H9 (cell line): ENCODE measurements around the gene SLC35B1. TPM values are rescaled to one million over a fixed set of nuclear protein-coding genes. Genes with fewer than 3 reads are reported as not detected.
"Not testable (repeated sequence)": the region's sequence is repeated elsewhere in the genome, so short reads cannot be mapped to it uniquely, and the experiment has no call there.

Source experiments
- DNase-seq: peaks from one replicate; pipeline ENCODE4 v3.0.0-alpha.2; 2017
- H2AFZ ChIP-seq: one replicate; pipeline ENCODE4 v1.6.1; 2013; ENCODE audit warnings: mild to moderate bottlenecking, low read length, control low read depth, moderate library complexity
- H2AK5ac ChIP-seq: 2 replicates; pipeline ENCODE4 v1.6.1; 2013; ENCODE audit warnings: low read length, control low read depth, mixed read lengths; ENCODE audit not compliant: insufficient read length
- H2BK120ac ChIP-seq: one replicate; pipeline ENCODE4 v1.6.1; 2013; ENCODE audit warnings: low read depth, mild to moderate bottlenecking, low read length, control low read depth, inconsistent platforms; ENCODE audit not compliant: poor library complexity, severe bottlenecking
- H2BK12ac ChIP-seq: 2 replicates; pipeline ENCODE4 v1.6.1; 2013; ENCODE audit warnings: low read length, control low read depth, mixed read lengths, low read depth; ENCODE audit not compliant: insufficient read length
- H2BK15ac ChIP-seq: 2 replicates; pipeline ENCODE4 v1.6.1; 2013; ENCODE audit warnings: low read depth, low read length, control low read depth
- H2BK20ac ChIP-seq: one replicate; pipeline ENCODE4 v1.6.1; 2013; ENCODE audit warnings: low read depth, mild to moderate bottlenecking, low read length, control low read depth, inconsistent platforms; ENCODE audit not compliant: poor library complexity, severe bottlenecking
- H2BK5ac ChIP-seq: 2 replicates; pipeline ENCODE4 v1.6.1; 2013; ENCODE audit warnings: low read length, control low read depth, mixed read lengths; ENCODE audit not compliant: insufficient read length
- H3K14ac ChIP-seq: 2 replicates; pipeline ENCODE4 v1.6.1; 2013; ENCODE audit warnings: low read length, control low read depth; ENCODE audit not compliant: insufficient read depth
- H3K18ac ChIP-seq: 2 replicates; pipeline ENCODE4 v1.6.1; 2013; ENCODE audit warnings: low read depth, mild to moderate bottlenecking, mixed read lengths, low read length, control low read depth; ENCODE audit not compliant: insufficient read length
- H3K23ac ChIP-seq: 2 replicates; pipeline ENCODE4 v1.6.1; 2013; ENCODE audit warnings: low read length, control low read depth, mixed read lengths, low read depth; ENCODE audit not compliant: insufficient read length
- H3K23me2 ChIP-seq: 2 replicates; pipeline ENCODE4 v1.6.1; 2013; ENCODE audit warnings: low read depth, mild to moderate bottlenecking, mixed read lengths, low read length, control low read depth; ENCODE audit not compliant: insufficient read length, poor library complexity, severe bottlenecking
- H3K27ac ChIP-seq: 2 replicates; pipeline ENCODE4 v1.5.1; 2013; ENCODE audit warnings: low read length, control low read depth, mixed read lengths, low read depth; ENCODE audit not compliant: insufficient read length
- H3K27me3 ChIP-seq: 2 replicates; pipeline ENCODE4 v1.6.1; 2013; ENCODE audit warnings: low read length, control low read depth, inconsistent platforms; ENCODE audit not compliant: insufficient read depth
- H3K4ac ChIP-seq: 2 replicates; pipeline ENCODE4 v1.6.1; 2013; ENCODE audit warnings: low read depth, mild to moderate bottlenecking, control low read depth, inconsistent platforms, low read length, moderate library complexity
- H3K4me1 ChIP-seq: 2 replicates; pipeline ENCODE4 v1.6.1; 2013; ENCODE audit warnings: low read length, control low read depth, inconsistent platforms; ENCODE audit not compliant: insufficient read depth
- H3K4me2 ChIP-seq: 2 replicates; pipeline ENCODE4 v1.6.1; 2013; ENCODE audit warnings: low read length, control low read depth, mixed read lengths; ENCODE audit not compliant: insufficient read length, insufficient read depth
- H3K56ac ChIP-seq: 2 replicates; pipeline ENCODE4 v1.6.1; 2013; ENCODE audit warnings: low read depth, mild to moderate bottlenecking, mixed read lengths, low read length, control low read depth; ENCODE audit not compliant: insufficient read length
- H3K79me1 ChIP-seq: 2 replicates; pipeline ENCODE4 v1.6.1; 2013; ENCODE audit warnings: low read depth, mild to moderate bottlenecking, moderate library complexity, low read length, control low read depth, inconsistent platforms; ENCODE audit not compliant: insufficient read depth, poor library complexity, severe bottlenecking
- H3K79me2 ChIP-seq: 2 replicates; pipeline ENCODE4 v1.6.1; 2013; ENCODE audit warnings: low read length, control low read depth, inconsistent platforms; ENCODE audit not compliant: insufficient read depth
- H3K9ac ChIP-seq: 2 replicates; pipeline ENCODE4 v1.6.1; 2013; ENCODE audit warnings: low read length, control low read depth, mixed read lengths; ENCODE audit not compliant: insufficient read length; ENCODE audit errors: extremely low read depth
- H3K9me3 ChIP-seq: one replicate; pipeline ENCODE4 v1.6.1; 2013; ENCODE audit warnings: low read depth, low read length, inconsistent platforms; ENCODE audit not compliant: control insufficient read depth
- H3T11ph ChIP-seq: one replicate; pipeline ENCODE4 v1.6.1; 2013; ENCODE audit warnings: mild to moderate bottlenecking, low read length, control low read depth, inconsistent platforms
- H4K20me1 ChIP-seq: one replicate; pipeline ENCODE4 v1.6.1; 2013; ENCODE audit not compliant: control insufficient read depth, insufficient read length, insufficient read depth
- H4K5ac ChIP-seq: 2 replicates; pipeline ENCODE4 v1.6.1; 2013; ENCODE audit warnings: low read depth, mild to moderate bottlenecking, mixed read lengths, low read length, control low read depth; ENCODE audit not compliant: insufficient read length
- H4K8ac ChIP-seq: replicated peaks from 2 replicates; pipeline ENCODE4 v1.6.1; 2013; ENCODE audit warnings: low read length, control low read depth, mixed read lengths, low read depth; ENCODE audit not compliant: insufficient read length
- H4K91ac ChIP-seq: 2 replicates; pipeline ENCODE4 v1.6.1; 2013; ENCODE audit warnings: low read depth, mild to moderate bottlenecking, moderate library complexity, mixed read lengths, low read length, control low read depth; ENCODE audit not compliant: insufficient read length
- H3K27ac Mint-ChIP-seq, 3 experiments: 2 replicates in 2 of 3; 3 replicates in 1 of 3; pipeline ENCODE4 v1.8.0; 2020 to 2021; ENCODE audit warnings: mixed read lengths in 3 of 3, mild to moderate bottlenecking in 1 of 3, moderate library complexity in 1 of 3
- H3K27me3 Mint-ChIP-seq: 2 replicates; pipeline ENCODE4 v1.8.0; 2021; ENCODE audit warnings: low read depth, mild to moderate bottlenecking, moderate library complexity, mixed read lengths
- H3K36me3 Mint-ChIP-seq, 3 experiments: 2 replicates in 2 of 3; 3 replicates in 1 of 3; pipeline ENCODE4 v1.8.0; 2020 to 2021; ENCODE audit warnings: low read depth in 3 of 3, mixed read lengths in 3 of 3; ENCODE audit not compliant: insufficient read depth in 1 of 3
- H3K4me1 Mint-ChIP-seq, 2 experiments: 2 replicates each; pipeline ENCODE4 v1.8.0; 2020; ENCODE audit warnings: mixed read lengths in 2 of 2
- H3K4me3 Mint-ChIP-seq, 2 experiments: 2 replicates in 1 of 2; 3 replicates in 1 of 2; pipeline ENCODE4 v1.8.0; 2020 to 2021; ENCODE audit warnings: mild to moderate bottlenecking in 2 of 2, mixed read lengths in 2 of 2, moderate library complexity in 1 of 2
- H3K9me3 Mint-ChIP-seq, 2 experiments: 2 replicates in 1 of 2; 3 replicates in 1 of 2; pipeline ENCODE4 v1.8.0; 2020; ENCODE audit warnings: mild to moderate bottlenecking in 2 of 2, mixed read lengths in 2 of 2, moderate library complexity in 1 of 2
- WGBS: extraction: QIAGEN DNeasy Blood & Tissue Kit; methylation state at CpG from one replicate; pipeline ENCODE4 v1.1.7; 2013; ENCODE audit warnings: missing lambda C conversion rate, low lambda C conversion rate, mixed read lengths; ENCODE audit not compliant: insufficient read length; ENCODE audit errors: extremely low coverage; 5-methylcytosine and 5-hydroxymethylcytosine counted together
- total RNA-seq: library from RNA; stranded (reverse); gene quantifications from 2 replicates; pipeline ENCODE4 v1.2.1, GENCODE V29; 2021
- TF ChIP-seq, protein P1 (sequence below): fragments of 200-600 bp; sonication (generic); conservative IDR thresholded peaks from 3 replicates; pipeline ENCODE4 v1.8.0; 2021; ENCODE audit warnings: antibody characterized with exemption, mild to moderate bottlenecking

SLC35B1 gene
- total RNA-seq, 1 experiment from 2014 or later: 58.9 TPM

DNA sequence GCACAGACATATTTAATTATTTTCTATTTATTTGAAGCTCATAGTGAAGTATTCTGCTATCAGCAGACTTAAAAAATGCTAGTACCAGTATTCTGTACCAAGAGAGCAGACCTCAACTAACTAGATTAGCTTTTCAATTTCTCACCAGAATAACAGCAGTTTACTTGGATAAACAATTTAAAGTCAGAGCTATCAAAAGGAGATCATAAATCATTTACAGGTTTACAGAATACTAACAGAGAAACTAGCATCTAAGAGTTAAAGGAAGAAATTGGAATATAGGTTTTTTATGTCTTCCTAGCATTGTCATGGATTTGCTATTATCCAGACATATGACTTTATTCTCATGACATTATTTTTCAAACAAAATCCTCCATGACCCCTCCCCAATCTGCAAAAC lies 33.3 kb downstream of the SLC35B1 start:
- no peak overlapping the region for H3K4me2 ChIP-seq
- H4K5ac ChIP-seq: no peak overlapping the region
- no peak overlapping the region for H3K18ac ChIP-seq
- Mint-ChIP-seq H3K36me3 (peaks cover 14 to 26% (median 20%) of the 10 kb centered on the region in 3 experiments), H3K4me1 (peaks cover 11 to 23% of the 10 kb centered on the region in 2 experiments), H3K4me3 (no peak overlapping the region), H3K27ac (no peak overlapping the region), H3K27me3 (peaks cover 9% of the 10 kb centered on the region), H3K9me3 (peaks cover 4 to 8% of the 10 kb centered on the region in 2 experiments)
- peaks cover 4% of the 10 kb centered on the region; the same call in 1 of the 2 replicates for H3K79me2 ChIP-seq
- no peak overlapping the region for H3K56ac ChIP-seq
- H3K27ac ChIP-seq: no peak overlapping the region
- no peak overlapping the region for H3K9ac ChIP-seq
- no peaks in the 10 kb centered on the region for H3K9me3 ChIP-seq
- H4K8ac ChIP-seq: no peak overlapping the region
- H2BK120ac ChIP-seq: no peak overlapping the region
- no peak overlapping the region for H3K14ac ChIP-seq
- H3K23me2 ChIP-seq: peaks cover 5% of the 10 kb centered on the region
- no peak overlapping the region for H3K23ac ChIP-seq
- DNase-seq: no peak
- H2AFZ ChIP-seq: no peak overlapping the region
- H3T11ph ChIP-seq: no peak overlapping the region
- H2BK20ac ChIP-seq: no peak overlapping the region
- H3K79me1 ChIP-seq: peaks cover 5% of the 10 kb centered on the region
- H2BK15ac ChIP-seq: no peak overlapping the region
- H3K4me1 ChIP-seq: no peaks in the 10 kb centered on the region
- no peak overlapping the region for H4K91ac ChIP-seq
- H3K27me3 ChIP-seq: no peaks in the 10 kb centered on the region
- H2AK5ac ChIP-seq: no peak overlapping the region
- no peak overlapping the region for H3K4ac ChIP-seq
- no peak overlapping the region for H2BK5ac ChIP-seq
- H2BK12ac ChIP-seq: no peak overlapping the region
- TF ChIP-seq, protein P1, sequence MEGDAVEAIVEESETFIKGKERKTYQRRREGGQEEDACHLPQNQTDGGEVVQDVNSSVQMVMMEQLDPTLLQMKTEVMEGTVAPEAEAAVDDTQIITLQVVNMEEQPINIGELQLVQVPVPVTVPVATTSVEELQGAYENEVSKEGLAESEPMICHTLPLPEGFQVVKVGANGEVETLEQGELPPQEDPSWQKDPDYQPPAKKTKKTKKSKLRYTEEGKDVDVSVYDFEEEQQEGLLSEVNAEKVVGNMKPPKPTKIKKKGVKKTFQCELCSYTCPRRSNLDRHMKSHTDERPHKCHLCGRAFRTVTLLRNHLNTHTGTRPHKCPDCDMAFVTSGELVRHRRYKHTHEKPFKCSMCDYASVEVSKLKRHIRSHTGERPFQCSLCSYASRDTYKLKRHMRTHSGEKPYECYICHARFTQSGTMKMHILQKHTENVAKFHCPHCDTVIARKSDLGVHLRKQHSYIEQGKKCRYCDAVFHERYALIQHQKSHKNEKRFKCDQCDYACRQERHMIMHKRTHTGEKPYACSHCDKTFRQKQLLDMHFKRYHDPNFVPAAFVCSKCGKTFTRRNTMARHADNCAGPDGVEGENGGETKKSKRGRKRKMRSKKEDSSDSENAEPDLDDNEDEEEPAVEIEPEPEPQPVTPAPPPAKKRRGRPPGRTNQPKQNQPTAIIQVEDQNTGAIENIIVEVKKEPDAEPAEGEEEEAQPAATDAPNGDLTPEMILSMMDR: no peak
- H4K20me1 ChIP-seq: no peaks in the 10 kb centered on the region

DNA sequence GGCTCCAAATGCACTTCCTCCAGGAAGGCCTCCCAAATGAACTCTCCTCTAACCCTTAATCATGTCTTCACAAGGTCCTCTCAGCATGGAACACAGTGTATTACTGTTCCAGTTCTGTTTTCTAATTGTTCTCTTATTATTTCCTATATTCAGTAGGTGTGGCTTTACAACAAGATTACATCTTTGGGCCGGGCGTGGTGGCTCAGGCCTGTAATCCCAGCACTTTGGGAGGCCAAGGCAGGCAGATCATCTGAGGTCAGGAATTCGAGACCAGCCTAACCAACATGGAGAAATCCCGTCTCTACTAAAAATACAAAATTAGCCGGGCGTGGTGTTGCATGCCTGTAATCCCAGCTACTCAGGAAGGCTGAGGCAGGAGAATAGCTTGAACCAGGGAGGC lies 34.1 kb downstream of the SLC35B1 start:
- not testable (repeated sequence) for H4K91ac ChIP-seq, H3K27ac ChIP-seq, H3K4ac ChIP-seq, H3K4me2 ChIP-seq, H3K79me1 ChIP-seq, H2AK5ac ChIP-seq, H3K14ac ChIP-seq, H4K5ac ChIP-seq, H3K9me3 ChIP-seq, H3K27ac Mint-ChIP-seq, H4K20me1 ChIP-seq, H2BK120ac ChIP-seq, H2BK15ac ChIP-seq, H3T11ph ChIP-seq, H3K4me1 ChIP-seq, H2BK5ac ChIP-seq, H2BK20ac ChIP-seq, H3K23me2 ChIP-seq, H2BK12ac ChIP-seq, H3K9ac ChIP-seq, H3K4me3 Mint-ChIP-seq, H3K9me3 Mint-ChIP-seq, H3K56ac ChIP-seq, H2AFZ ChIP-seq, H3K79me2 ChIP-seq, H3K18ac ChIP-seq, H3K27me3 ChIP-seq, H3K27me3 Mint-ChIP-seq, DNase-seq, H3K23ac ChIP-seq, H4K8ac ChIP-seq
- WGBS: no CpG with 5 or more reads among the region's 6 CpGs
- Mint-ChIP-seq H3K36me3 (peaks cover 14 to 26% (median 20%) of the 10 kb centered on the region in 3 experiments), H3K4me1 (peaks cover 11 to 23% of the 10 kb centered on the region in 2 experiments)
